DOHH2 (cell line): ENCODE measurements around the gene CLIP2.
A peak's percentile ranks its signal among the peaks of the same experiment; 100 is the strongest.
"Not testable (repeated sequence)": the region's sequence is repeated elsewhere in the genome, so short reads cannot be mapped to it uniquely, and the experiment has no call there.

Experiments
- H3F3A ChIP-seq: fragments of 200-600 bp; sonication (generic), shearing (Covaris generic); 2 replicates; pipeline ENCODE4 v1.6.0; 2016; ENCODE audit warnings: antibody characterized with exemption, mild to moderate bottlenecking; ENCODE audit not compliant: control insufficient read depth, insufficient read depth
- H3K27ac ChIP-seq: fragments of 200-600 bp; sonication (generic); 2 replicates; pipeline ENCODE4 v1.5.1; 2014; ENCODE audit warnings: low read depth, mild to moderate bottlenecking, low read length, moderate library complexity
- H3K27me3 ChIP-seq: fragments of 200-600 bp; sonication (generic); 2 replicates; pipeline ENCODE4 v1.6.1; 2014; ENCODE audit warnings: mild to moderate bottlenecking, low read length, mixed read lengths; ENCODE audit not compliant: control insufficient read depth
- H3K36me3 ChIP-seq: fragments of 200-600 bp; sonication (generic); 2 replicates; pipeline ENCODE4 v1.6.1; 2014; ENCODE audit warnings: mild to moderate bottlenecking, low read length, moderate library complexity, mixed read lengths; ENCODE audit not compliant: control insufficient read depth
- H3K4me1 ChIP-seq: fragments of 200-600 bp; sonication (generic); 2 replicates; pipeline ENCODE4 v1.6.1; 2014; ENCODE audit warnings: mild to moderate bottlenecking, low read length, mixed read lengths; ENCODE audit not compliant: control insufficient read depth
- H3K4me2 ChIP-seq: fragments of 200-600 bp; sonication (generic); 2 replicates; pipeline ENCODE4 v1.6.0; 2014; ENCODE audit warnings: mild to moderate bottlenecking, low read length, moderate library complexity
- H3K4me3 ChIP-seq: fragments of 200-600 bp; sonication (generic); 2 replicates; pipeline ENCODE4 v1.5.1; 2014; ENCODE audit warnings: mild to moderate bottlenecking, low read length, mixed read lengths
- H3K79me2 ChIP-seq: fragments of 200-600 bp; sonication (generic); 2 replicates; pipeline ENCODE4 v1.6.1; 2014; ENCODE audit warnings: mild to moderate bottlenecking, low read length, mixed read lengths; ENCODE audit not compliant: control insufficient read depth
- H3K9me2 ChIP-seq: fragments of 200-600 bp; sonication (generic); replicated peaks from 2 replicates; pipeline ENCODE4 v1.6.1; 2014; ENCODE audit warnings: mild to moderate bottlenecking, low read length, mixed read lengths; ENCODE audit not compliant: control insufficient read depth
- H3K9me3 ChIP-seq: fragments of 200-600 bp; sonication (generic); 2 replicates; pipeline ENCODE4 v1.6.1; 2014; ENCODE audit warnings: antibody characterized with exemption, low read length, mixed read lengths; ENCODE audit not compliant: control insufficient read depth, insufficient read depth
- H4K20me1 ChIP-seq: fragments of 200-600 bp; sonication (generic); 2 replicates; pipeline ENCODE4 v1.6.0; 2014; ENCODE audit warnings: low read depth, mild to moderate bottlenecking, antibody characterized with exemption, low read length, moderate library complexity; ENCODE audit not compliant: control insufficient read depth, insufficient read depth
- EZH2phosphoT487 ChIP-seq: fragments of 200-600 bp; sonication (generic); IDR thresholded peaks from 2 replicates; pipeline ENCODE4 v1.6.1; 2017; ENCODE audit warnings: borderline replicate concordance, mild to moderate bottlenecking, antibody characterized with exemption, low read length, moderate library complexity, mixed read lengths
- TF ChIP-seq, protein P1 (sequence below): fragments of 200-600 bp; sonication (generic); IDR thresholded peaks from one replicate; pipeline ENCODE4 v1.5.1; 2014; ENCODE audit warnings: antibody characterized with exemption, mild to moderate bottlenecking, low read depth, low read length; ENCODE audit not compliant: poor library complexity, severe bottlenecking

Gene CLIP2

DNA sequence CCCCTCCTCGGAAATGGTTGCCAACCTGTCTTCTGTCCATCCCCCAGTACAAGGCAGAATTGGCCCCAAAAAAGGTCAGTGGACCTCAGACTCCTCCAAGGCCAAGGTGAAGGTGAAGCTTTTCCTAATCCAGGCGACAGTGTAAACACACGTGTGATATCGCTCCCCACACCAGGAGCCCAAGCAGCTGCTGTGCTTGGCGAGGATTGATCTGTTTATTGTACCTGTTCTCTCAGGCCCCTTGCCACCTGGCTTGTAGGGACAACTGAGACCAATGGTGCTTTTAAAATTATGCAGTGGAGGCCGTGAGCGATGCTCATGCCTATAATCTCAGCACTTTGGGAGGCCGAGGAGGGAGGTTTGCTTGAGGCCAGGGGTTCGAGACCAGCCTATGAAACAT lies 98.4 kb downstream of the CLIP2 start:
- Histone ChIP-seq H3K9me2 (no peaks in the 10 kb centered on the region), H3K79me2 (no peaks in the 10 kb centered on the region), H3K27me3 (no peaks in the 10 kb centered on the region), H3K27ac (no peak overlapping the region), H3K9me3 (no peaks in the 10 kb centered on the region), H3K4me1 (no peaks in the 10 kb centered on the region), H3K4me3 (no peak overlapping the region), H3F3A (peaks cover 4% of the 10 kb centered on the region), H3K36me3 (no peaks in the 10 kb centered on the region; the same call in 1 of the 2 replicates), H3K4me2 (no peak overlapping the region), H4K20me1 (no peaks in the 10 kb centered on the region)
- TF ChIP-seq EZH2phosphoT487: no peak
- TF ChIP-seq, protein P1, sequence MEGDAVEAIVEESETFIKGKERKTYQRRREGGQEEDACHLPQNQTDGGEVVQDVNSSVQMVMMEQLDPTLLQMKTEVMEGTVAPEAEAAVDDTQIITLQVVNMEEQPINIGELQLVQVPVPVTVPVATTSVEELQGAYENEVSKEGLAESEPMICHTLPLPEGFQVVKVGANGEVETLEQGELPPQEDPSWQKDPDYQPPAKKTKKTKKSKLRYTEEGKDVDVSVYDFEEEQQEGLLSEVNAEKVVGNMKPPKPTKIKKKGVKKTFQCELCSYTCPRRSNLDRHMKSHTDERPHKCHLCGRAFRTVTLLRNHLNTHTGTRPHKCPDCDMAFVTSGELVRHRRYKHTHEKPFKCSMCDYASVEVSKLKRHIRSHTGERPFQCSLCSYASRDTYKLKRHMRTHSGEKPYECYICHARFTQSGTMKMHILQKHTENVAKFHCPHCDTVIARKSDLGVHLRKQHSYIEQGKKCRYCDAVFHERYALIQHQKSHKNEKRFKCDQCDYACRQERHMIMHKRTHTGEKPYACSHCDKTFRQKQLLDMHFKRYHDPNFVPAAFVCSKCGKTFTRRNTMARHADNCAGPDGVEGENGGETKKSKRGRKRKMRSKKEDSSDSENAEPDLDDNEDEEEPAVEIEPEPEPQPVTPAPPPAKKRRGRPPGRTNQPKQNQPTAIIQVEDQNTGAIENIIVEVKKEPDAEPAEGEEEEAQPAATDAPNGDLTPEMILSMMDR: no peak

DNA sequence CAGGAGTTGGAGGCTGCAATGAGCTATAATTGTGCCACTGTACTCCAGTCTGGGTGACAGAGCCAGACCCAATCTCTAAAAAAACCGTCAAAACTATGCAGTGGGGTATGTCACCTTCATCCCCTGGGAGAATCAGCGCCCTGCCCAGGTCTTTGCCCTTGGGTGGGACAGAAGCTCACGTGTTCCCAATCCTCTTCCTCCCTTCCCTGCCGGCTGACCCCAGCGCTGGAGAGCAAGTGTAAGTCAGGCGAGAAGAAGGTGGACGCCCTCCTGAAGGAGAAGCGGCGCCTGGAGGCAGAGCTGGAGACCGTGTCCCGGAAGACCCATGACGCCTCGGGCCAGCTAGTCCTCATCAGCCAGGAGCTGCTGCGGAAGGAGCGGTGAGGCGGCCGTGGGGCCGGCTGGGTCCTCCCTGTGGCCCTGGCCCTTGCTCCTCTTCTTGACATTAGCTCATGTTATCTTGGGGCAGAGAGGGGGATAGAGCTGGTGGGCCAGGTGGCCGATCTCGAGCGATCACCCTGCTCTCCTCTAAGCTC lies 99.7 kb downstream of the CLIP2 start:
- Histone ChIP-seq H3K27ac (no peak overlapping the region), H3K9me2 (no peaks in the 10 kb centered on the region), H3F3A (peaks cover 4% of the 10 kb centered on the region), H3K4me3 (no peak overlapping the region), H3K79me2 (no peaks in the 10 kb centered on the region), H3K27me3 (no peaks in the 10 kb centered on the region), H3K9me3 (no peaks in the 10 kb centered on the region), H3K4me1 (0 out of 2 replicates have a peak, but pooled peaks cover 5% of the 10 kb centered on the region), H3K4me2 (no peak overlapping the region), H4K20me1 (no peaks in the 10 kb centered on the region), H3K36me3 (no peaks in the 10 kb centered on the region; the same call in 1 of the 2 replicates)
- TF ChIP-seq, protein P1: no peak
- TF ChIP-seq EZH2phosphoT487: no peak

DNA sequence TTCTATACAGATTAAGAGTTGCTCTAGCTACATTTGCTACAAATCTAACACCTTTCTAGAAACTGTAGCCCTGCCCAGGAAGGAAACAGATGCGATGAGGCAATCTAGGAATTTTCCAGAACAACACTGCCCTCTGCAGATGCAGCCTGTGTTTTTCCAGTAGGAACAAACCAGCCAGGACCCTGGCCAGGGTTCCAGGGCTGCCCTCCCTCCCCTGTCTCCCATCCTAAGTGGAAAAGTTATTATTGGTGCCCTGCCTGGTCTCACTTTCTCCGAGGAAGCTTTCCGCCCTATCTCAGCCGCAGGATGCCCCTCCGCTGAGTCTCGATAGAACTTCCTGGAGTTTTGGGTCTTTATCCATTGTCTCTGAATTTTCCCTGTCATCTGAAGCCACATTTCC lies 104.5 kb downstream of the CLIP2 start:
- H3K4me2 ChIP-seq, H3K27me3 ChIP-seq, H3K4me3 ChIP-seq, H3K79me2 ChIP-seq, H4K20me1 ChIP-seq, H3F3A ChIP-seq, H3K36me3 ChIP-seq, H3K9me2 ChIP-seq, H3K27ac ChIP-seq, H3K4me1 ChIP-seq, H3K9me3 ChIP-seq: not testable (repeated sequence)
- TF ChIP-seq, protein P1: peak; percentile 40

DNA sequence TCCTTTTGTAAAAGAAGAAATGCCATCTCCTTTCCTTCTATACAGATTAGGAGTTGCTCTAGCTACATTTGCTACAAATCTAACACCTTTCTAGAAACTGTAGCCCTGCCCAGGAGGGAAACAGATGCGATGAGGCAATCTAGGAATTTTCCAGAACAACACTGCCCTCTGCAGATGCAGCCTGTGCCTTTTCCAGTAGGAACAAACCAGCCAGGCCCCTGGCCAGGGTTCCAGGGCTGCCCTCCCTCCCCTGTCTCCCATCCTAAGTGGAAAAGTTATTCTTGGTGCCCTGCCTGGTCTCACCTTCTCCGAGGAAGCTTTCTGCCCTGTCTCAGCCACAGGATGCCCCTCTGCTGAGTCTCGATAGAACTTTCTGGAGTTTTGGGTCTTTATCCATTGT lies 105.4 kb downstream of the CLIP2 start:
- H3K4me2 ChIP-seq, H3K9me3 ChIP-seq, H3K27me3 ChIP-seq, H3K9me2 ChIP-seq, H3K4me3 ChIP-seq, H4K20me1 ChIP-seq, H3K27ac ChIP-seq, H3K79me2 ChIP-seq, H3F3A ChIP-seq, H3K36me3 ChIP-seq, H3K4me1 ChIP-seq: not testable (repeated sequence)
- TF ChIP-seq, protein P1: peak; percentile 41
